ENCODE results near the gene LURAP1L. TPM values are rescaled to one million over a fixed set of nuclear protein-coding genes. Genes with fewer than 3 reads are reported as not detected.

LURAP1L gene
- total and polyA plus RNA-seq, 2 experiments from 2014 or later = 0.86 to 1.5 TPM

DNA sequence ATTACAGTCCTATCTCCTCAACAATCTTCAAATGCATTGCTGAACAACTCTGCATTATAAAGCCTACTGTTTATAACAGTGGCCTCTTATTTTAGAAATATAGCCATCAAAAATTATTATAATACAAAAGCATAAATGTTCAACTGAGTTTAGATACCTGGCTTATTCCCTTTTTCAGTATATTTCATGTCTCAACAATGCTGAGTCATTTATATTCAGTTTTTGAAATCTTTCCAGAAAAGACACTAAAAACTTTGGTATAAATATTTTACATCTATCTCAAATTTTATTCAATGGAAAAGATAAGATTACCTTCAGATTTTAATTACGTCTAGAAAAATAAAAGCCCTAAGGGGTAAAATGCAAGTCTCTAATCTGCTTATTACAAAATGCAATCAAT, 37.9 kb downstream of the LURAP1L start:
- Histone ChIP-seq H3K36me3 (no peaks in the 10 kb centered on the region), H3K27ac (no peak overlapping the region), H3K4me1 (ENCODE audit: low read depth) (no peaks in the 10 kb centered on the region), H3K9me3 (ENCODE audit: low read depth) (no peaks in the 10 kb centered on the region), H3K4me3 (no peak overlapping the region), H3K27me3 (no peaks in the 10 kb centered on the region)
- DNase-seq (ENCODE audit: low read depth in 1 of 2, low spot score in 1 of 2) = no peak
- TF ChIP-seq, protein P1, sequence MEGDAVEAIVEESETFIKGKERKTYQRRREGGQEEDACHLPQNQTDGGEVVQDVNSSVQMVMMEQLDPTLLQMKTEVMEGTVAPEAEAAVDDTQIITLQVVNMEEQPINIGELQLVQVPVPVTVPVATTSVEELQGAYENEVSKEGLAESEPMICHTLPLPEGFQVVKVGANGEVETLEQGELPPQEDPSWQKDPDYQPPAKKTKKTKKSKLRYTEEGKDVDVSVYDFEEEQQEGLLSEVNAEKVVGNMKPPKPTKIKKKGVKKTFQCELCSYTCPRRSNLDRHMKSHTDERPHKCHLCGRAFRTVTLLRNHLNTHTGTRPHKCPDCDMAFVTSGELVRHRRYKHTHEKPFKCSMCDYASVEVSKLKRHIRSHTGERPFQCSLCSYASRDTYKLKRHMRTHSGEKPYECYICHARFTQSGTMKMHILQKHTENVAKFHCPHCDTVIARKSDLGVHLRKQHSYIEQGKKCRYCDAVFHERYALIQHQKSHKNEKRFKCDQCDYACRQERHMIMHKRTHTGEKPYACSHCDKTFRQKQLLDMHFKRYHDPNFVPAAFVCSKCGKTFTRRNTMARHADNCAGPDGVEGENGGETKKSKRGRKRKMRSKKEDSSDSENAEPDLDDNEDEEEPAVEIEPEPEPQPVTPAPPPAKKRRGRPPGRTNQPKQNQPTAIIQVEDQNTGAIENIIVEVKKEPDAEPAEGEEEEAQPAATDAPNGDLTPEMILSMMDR (IDR thresholded peaks at IDR 0.05; ENCODE audit: low read depth, low read length) = no peak

DNA sequence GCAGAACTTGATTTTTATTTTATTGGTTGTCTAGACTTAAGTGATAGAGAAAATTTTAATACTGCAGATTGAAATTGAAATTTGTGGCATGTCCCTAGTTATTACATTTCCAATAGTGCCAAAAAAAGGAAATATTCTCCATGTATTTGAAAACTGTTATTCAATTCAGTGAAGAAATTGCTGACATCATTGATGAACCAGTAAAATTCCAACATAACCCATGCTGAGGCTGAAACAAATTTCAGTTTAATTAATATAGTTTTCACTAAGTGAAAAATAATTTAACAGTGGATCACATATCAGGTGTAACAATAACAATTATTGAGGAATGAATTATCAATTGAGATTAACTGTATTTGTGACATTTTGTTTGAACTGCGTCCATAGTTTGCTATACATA, 38.7 kb downstream of the LURAP1L start:
- H3K4me1 ChIP-seq (ENCODE audit: low read depth) = no peaks in the 10 kb centered on the region
- no peaks in the 10 kb centered on the region for H3K27me3 ChIP-seq
- H3K4me3 ChIP-seq = no peak overlapping the region
- H3K36me3 ChIP-seq = no peaks in the 10 kb centered on the region
- TF ChIP-seq, protein P1 (IDR thresholded peaks at IDR 0.05; ENCODE audit: low read depth, low read length) = no peak
- no peak for DNase-seq (ENCODE audit: low read depth in 1 of 2, low spot score in 1 of 2)
- no peaks in the 10 kb centered on the region for H3K9me3 ChIP-seq (ENCODE audit: low read depth)
- no peak overlapping the region for H3K27ac ChIP-seq

DNA sequence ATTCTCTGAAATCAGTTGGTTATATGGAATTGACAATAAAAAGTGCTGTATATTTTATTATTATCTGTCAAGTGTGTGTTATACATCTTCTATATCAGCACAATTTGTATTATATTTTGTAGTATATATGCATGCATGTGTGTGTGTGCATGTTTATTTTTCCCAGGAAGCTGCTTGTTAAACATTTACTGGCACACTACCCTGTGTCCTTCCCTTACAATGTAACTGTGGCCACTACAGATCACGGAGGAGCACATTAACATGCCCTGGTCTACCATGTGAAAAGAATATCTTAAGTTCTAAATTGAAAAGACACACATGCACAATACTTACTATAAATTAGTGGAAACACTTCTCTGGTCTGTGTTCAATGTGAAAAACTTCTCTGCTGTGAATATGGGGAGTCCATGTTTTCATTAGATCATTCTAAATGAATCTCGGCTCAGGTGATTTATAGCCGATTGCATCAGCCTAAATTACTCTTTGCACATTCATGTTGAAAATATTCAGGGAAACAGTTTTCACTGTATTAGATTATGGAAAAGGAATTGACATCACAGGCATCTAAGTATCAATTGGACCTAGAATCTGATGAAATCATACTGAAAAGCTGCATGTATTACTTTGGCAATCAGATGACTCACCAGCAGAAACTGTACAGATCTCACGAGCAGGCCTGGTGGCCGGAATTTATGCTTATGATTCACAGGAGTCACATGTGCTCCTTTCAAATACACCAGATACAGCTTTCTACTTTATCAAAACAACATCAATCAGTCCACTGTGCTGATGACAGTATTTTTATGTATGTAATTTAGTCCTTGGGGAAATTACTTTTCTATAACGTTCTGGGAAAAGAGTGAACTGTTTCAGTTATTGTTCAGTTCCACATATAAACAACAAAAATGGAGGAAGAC, 39.4 kb downstream of the LURAP1L start:
- no peaks in the 10 kb centered on the region for H3K9me3 ChIP-seq (ENCODE audit: low read depth)
- no peaks in the 10 kb centered on the region for H3K27me3 ChIP-seq
- no peak overlapping the region for H3K4me3 ChIP-seq
- TF ChIP-seq, protein P1 (IDR thresholded peaks at IDR 0.05; ENCODE audit: low read depth, low read length) = peak; percentile 39
- no peaks in the 10 kb centered on the region for H3K36me3 ChIP-seq
- DNase-seq (ENCODE audit: low read depth in 1 of 2, low spot score in 1 of 2) = peak in 1 of 2 donors; percentile 96
- no peaks in the 10 kb centered on the region for H3K4me1 ChIP-seq (ENCODE audit: low read depth)
- H3K27ac ChIP-seq = no peak overlapping the region

DNA sequence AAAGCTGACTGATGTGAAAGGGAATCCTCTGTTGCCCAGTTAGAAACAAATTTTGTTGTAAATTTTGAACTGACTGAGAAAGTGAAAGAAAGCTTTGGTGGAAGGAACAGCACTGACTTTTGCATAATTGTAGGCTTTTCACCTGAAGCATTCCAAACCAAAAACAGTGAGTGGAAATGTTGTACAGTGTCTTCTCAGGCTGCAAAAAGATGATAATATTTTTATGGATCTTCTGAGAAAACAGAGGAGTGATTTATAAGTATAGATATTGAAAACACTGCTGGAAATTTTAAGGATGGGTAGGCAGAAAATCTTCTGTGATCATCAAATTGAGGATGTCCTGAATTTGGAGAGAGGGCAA, 40.0 kb downstream of the LURAP1L start:
- DNase-seq (ENCODE audit: low read depth in 1 of 2, low spot score in 1 of 2) = no peak
- H3K27ac ChIP-seq = no peak overlapping the region
- TF ChIP-seq, protein P1 (IDR thresholded peaks at IDR 0.05; ENCODE audit: low read depth, low read length) = no peak
- no peaks in the 10 kb centered on the region for H3K36me3 ChIP-seq
- H3K9me3 ChIP-seq (ENCODE audit: low read depth) = no peaks in the 10 kb centered on the region
- no peaks in the 10 kb centered on the region for H3K27me3 ChIP-seq
- no peak overlapping the region for H3K4me3 ChIP-seq
- H3K4me1 ChIP-seq (ENCODE audit: low read depth) = no peaks in the 10 kb centered on the region

DNA sequence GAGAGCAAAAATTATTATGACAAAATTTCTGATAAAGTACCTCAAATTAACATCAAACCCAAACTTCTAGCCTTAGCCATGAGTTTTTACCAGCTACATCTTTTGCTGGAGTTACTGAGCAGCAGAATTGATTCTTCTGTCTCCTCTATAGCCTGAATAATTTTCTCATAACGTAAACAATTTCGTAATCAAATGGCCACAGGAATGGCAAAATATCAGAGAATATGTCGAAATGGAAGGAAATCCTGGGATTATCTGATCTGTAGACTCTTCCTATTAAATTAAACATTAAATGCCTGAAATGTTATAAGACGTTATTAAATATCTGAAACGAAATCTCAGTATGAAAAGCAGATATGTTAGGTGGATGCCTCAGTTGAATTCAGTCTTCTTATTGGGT, 41.1 kb downstream of the LURAP1L start:
- no peaks in the 10 kb centered on the region for H3K4me1 ChIP-seq (ENCODE audit: low read depth)
- no peaks in the 10 kb centered on the region for H3K36me3 ChIP-seq
- H3K9me3 ChIP-seq (ENCODE audit: low read depth) = no peaks in the 10 kb centered on the region
- no peak overlapping the region for H3K27ac ChIP-seq
- peak in 1 of 2 donors; percentile 80 for DNase-seq (ENCODE audit: low read depth in 1 of 2, low spot score in 1 of 2)
- TF ChIP-seq, protein P1 (IDR thresholded peaks at IDR 0.05; ENCODE audit: low read depth, low read length) = no peak
- H3K4me3 ChIP-seq = no peak overlapping the region
- H3K27me3 ChIP-seq = no peaks in the 10 kb centered on the region
